ENCODE data around the gene SORCS3.
"Not testable (repeated sequence)": the region's sequence is repeated elsewhere in the genome, so short reads cannot be mapped to it uniquely, and the experiment has no call there.

SORCS3 gene

GRCh38 chr10:104707602-104708459, 66.7 kb downstream of the SORCS3 start:
- H3K4me3 ChIP-seq (replicated peaks; ENCODE audit: low read depth, low read length): no peak overlapping the region
- TF ChIP-seq, protein P1, sequence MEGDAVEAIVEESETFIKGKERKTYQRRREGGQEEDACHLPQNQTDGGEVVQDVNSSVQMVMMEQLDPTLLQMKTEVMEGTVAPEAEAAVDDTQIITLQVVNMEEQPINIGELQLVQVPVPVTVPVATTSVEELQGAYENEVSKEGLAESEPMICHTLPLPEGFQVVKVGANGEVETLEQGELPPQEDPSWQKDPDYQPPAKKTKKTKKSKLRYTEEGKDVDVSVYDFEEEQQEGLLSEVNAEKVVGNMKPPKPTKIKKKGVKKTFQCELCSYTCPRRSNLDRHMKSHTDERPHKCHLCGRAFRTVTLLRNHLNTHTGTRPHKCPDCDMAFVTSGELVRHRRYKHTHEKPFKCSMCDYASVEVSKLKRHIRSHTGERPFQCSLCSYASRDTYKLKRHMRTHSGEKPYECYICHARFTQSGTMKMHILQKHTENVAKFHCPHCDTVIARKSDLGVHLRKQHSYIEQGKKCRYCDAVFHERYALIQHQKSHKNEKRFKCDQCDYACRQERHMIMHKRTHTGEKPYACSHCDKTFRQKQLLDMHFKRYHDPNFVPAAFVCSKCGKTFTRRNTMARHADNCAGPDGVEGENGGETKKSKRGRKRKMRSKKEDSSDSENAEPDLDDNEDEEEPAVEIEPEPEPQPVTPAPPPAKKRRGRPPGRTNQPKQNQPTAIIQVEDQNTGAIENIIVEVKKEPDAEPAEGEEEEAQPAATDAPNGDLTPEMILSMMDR (IDR thresholded peaks at IDR 0.05; ENCODE audit: low read depth, low read length, missing control alignments): no peak
- no peak for DNase-seq (ENCODE audit: extremely low read depth, low read depth)

DNA sequence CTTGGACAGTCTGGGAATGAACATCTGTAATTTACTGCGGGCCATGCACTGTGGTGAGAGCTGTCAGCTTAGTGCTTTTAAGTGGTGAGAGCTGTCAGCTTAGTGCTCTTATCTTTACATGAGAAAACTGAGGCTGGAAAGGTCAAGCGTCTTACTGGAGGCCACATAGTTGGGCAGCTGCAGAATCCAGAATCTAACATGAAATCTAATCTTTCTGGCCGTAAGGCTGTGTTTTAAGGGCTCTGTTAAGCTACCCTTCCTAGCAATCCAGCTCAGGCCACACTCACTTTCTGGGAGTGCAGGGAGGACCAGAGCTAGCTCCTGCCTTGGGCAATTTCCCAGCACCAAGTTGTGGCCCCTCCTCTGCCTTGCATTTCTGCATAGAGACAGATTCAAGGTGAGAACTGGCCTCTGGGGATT, 70.2 kb downstream of the SORCS3 start:
- no peak for DNase-seq (ENCODE audit: extremely low read depth, low read depth)
- H3K4me3 ChIP-seq (replicated peaks; ENCODE audit: low read depth, low read length): no peak overlapping the region
- TF ChIP-seq, protein P1 (IDR thresholded peaks at IDR 0.05; ENCODE audit: low read depth, low read length, missing control alignments): no peak

DNA sequence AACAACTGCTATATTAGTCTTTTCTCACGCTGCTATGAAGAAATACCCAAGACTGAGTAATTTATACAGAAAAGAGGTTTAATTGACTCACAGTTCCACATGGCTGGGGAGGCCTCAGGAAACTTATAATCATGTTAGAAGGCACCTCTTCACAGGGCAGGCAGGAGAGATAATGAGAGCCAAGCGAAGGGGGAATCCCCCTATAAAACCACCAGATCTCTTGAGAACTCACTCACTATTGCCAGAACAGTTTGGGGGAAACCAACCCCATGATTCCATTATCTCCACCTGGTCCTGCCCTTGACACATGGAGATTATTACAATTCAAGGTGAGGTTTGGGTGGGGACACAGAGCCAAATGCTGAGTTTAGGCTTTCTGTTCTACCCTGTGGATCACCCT, 89.5 kb downstream of the SORCS3 start:
- not testable (repeated sequence) for H3K4me3 ChIP-seq (replicated peaks; ENCODE audit: low read depth, low read length); DNase-seq (ENCODE audit: extremely low read depth, low read depth)

GRCh38 chr10:104731192-104731591, 90.1 kb downstream of the SORCS3 start:
- TF ChIP-seq, protein P1 (IDR thresholded peaks at IDR 0.05; ENCODE audit: low read depth, low read length, missing control alignments): no peak
- no peak for DNase-seq (ENCODE audit: extremely low read depth, low read depth)
- H3K4me3 ChIP-seq (replicated peaks; ENCODE audit: low read depth, low read length): no peak overlapping the region

- TF ChIP-seq, protein P1 (IDR thresholded peaks at IDR 0.05; ENCODE audit: low read depth, low read length, missing control alignments): no peak
- DNase-seq (ENCODE audit: extremely low read depth, low read depth): no peak
- H3K4me3 ChIP-seq (replicated peaks; ENCODE audit: low read depth, low read length): no peak overlapping the region
Measured at GRCh38 chr10:104732222-104732621, 91.1 kb downstream of the SORCS3 start.

DNA sequence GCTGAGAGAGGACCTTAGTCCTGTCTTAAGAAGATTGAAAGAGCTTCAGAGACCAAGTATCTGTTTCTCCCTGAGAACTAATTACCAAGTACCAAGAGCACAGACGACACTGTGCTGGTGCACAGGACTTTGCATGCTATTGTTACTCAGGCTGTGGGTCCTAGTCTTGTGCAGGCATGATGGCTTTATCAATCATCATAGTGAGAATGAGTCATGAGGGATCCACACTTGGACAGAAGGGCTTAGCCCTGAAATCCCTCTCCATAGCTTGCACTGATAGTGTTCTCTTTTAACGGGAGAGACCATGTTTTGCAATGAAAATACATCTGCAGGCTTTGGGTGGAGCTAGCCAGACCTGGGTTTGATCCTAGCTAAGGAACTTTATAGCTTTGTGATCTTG, 93.3 kb downstream of the SORCS3 start:
- TF ChIP-seq, protein P1 (IDR thresholded peaks at IDR 0.05; ENCODE audit: low read depth, low read length, missing control alignments): no peak
- no peak for DNase-seq (ENCODE audit: extremely low read depth, low read depth)
- H3K4me3 ChIP-seq (replicated peaks; ENCODE audit: low read depth, low read length): no peak overlapping the region

- DNase-seq (ENCODE audit: extremely low read depth, low read depth): no peak
- no peak overlapping the region for H3K4me3 ChIP-seq (replicated peaks; ENCODE audit: low read depth, low read length)
- TF ChIP-seq, protein P1 (IDR thresholded peaks at IDR 0.05; ENCODE audit: low read depth, low read length, missing control alignments): no peak
Measured at GRCh38 chr10:104735036-104735756, 94.1 kb downstream of the SORCS3 start.

Data from HFF-Myc (cell line).